ENCODE measurements around the gene INHBB.

- TF ChIP-seq CTCF (IDR thresholded peaks at IDR 0.05) (no peak), POLR2A (IDR thresholded peaks at IDR 0.05) (no peak)
Observed at GRCh38 chr2:120313695-120314615, 32.0 kb upstream of the INHBB start.
